HL-60 (cell line): ENCODE data around the gene TP73.

Source experiments
- DNase-seq, 2 experiments: peaks; one replicate each; pipeline ENCODE4 v3.0.0-alpha.2; 2010 to 2020; ENCODE audit warnings: low read depth in 1 of 2, low spot score in 1 of 2
- H3K27ac ChIP-seq: fragments of 250-450 bp; sonication (Bioruptor Pico); replicated peaks from 2 replicates; pipeline ENCODE4 v1.5.1; 2020; ENCODE audit warnings: mild to moderate bottlenecking, moderate library complexity
- H3K27me3 ChIP-seq: fragments of 250-450 bp; sonication (Bioruptor Pico); 2 replicates; pipeline ENCODE4 v1.5.1; 2021; ENCODE audit warnings: mild to moderate bottlenecking, moderate library complexity; ENCODE audit not compliant: insufficient read depth, poor library complexity, severe bottlenecking
- H3K4me3 ChIP-seq: replicated peaks from 2 replicates; pipeline ENCODE4 v1.5.1; 2011; ENCODE audit warnings: mild to moderate bottlenecking, control low read depth, low read length; ENCODE audit not compliant: insufficient read depth
- CTCF ChIP-seq: IDR thresholded peaks from one replicate; pipeline ENCODE4 v1.5.1; 2011; ENCODE audit warnings: low read length, control low read depth, inconsistent platforms; ENCODE audit not compliant: insufficient read depth
- GABPA ChIP-seq: IDR thresholded peaks from 2 replicates; pipeline ENCODE4 v1.6.1; 2012; ENCODE audit warnings: low read depth
- POLR2AphosphoS5 ChIP-seq: IDR thresholded peaks from 2 replicates; pipeline ENCODE4 v1.6.1; 2012; ENCODE audit warnings: low read depth
- REST ChIP-seq: IDR thresholded peaks from 2 replicates; pipeline ENCODE4 v1.6.1; 2012; ENCODE audit warnings: low read depth; ENCODE audit not compliant: insufficient replicate concordance
- SPI1 ChIP-seq: IDR thresholded peaks from 2 replicates; pipeline ENCODE4 v1.6.1; 2012; ENCODE audit warnings: low read depth, mild to moderate bottlenecking, borderline replicate concordance

The TP73 gene

DNA sequence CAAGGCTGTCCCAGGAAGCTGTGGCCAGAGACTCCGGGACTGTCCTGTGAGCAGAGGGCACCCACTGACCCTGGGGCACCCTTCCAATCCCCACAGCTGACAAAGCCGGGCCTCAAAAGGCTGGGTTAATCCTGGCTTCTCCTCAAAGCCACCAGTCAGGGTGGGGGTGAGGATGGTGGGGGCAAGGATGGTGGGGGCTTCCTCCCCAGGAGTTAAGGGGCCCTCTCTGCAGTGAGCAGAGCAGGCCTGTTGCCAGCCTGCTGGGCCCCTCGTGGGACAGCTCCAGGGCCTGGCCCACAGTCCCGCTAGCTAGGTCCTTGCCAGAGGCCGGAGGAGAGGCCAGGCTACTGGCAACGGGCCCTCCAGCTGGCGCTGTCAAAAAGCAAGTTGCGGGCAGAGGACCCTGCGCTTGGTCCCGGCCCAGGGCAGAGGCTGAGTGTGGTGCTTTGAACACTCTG, 62.0 kb downstream of the TP73 start:
- DNase-seq: no peak
- Histone ChIP-seq H3K4me3 (no peak overlapping the region), H3K27ac (no peak overlapping the region), H3K27me3 (peaks cover 5% of the 10 kb centered on the region)
- TF ChIP-seq REST (no peak), POLR2AphosphoS5 (no peak), SPI1 (no peak), GABPA (no peak), CTCF (no peak)

- DNase-seq: no peak
- Histone ChIP-seq H3K4me3 (no peak overlapping the region), H3K27me3 (peaks cover under 1% of the 10 kb centered on the region), H3K27ac (no peak overlapping the region)
- TF ChIP-seq GABPA (no peak), REST (peak; percentile 67)
These were observed 62.5 kb downstream of the TP73 start for GRCh38 chr1:3714814-3715213.

DNA sequence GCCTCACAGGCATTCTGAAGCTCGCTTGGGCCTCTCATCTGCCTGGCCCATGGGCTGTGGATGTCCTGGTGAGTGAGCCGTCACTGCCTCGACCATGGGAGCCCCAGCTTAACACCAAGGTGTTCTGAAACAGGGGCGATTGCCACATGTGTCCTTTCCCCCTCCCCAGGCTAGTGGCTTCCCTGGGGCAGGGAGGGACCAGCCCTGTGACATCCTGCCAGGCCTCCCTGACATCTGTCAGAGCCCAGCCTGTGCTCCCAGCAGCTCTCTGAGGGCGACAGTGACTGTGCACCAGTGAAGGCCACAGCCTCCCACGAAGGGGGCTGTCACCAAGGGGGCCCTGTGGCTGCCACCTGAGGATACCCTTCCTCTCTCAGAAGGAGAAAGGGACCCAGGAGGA, 64.0 kb downstream of the TP73 start:
- TF ChIP-seq POLR2AphosphoS5 (peak; percentile 32; the same call in 1 of the 2 replicates), SPI1 (no peak)
- no peak overlapping the region for H3K4me3 ChIP-seq
- H3K27ac ChIP-seq: peak overlapping the region; percentile 65
- H3K27me3 ChIP-seq: no peaks in the 10 kb centered on the region
- peak in 1 of 2 experiments; percentile 13 for DNase-seq

GRCh38 chr1:3717041-3717714, 64.9 kb downstream of the TP73 start:
- peak; percentile 60; the same call in 1 of the 2 replicates for TF ChIP-seq SPI1
- no peak for TF ChIP-seq REST
- no peak for TF ChIP-seq GABPA
- TF ChIP-seq POLR2AphosphoS5: no peak; the same call in 1 of the 2 replicates
- TF ChIP-seq CTCF: no peak
- peak; percentile 21 to 54 for DNase-seq
- Histone ChIP-seq H3K4me3 (peak overlapping the region; percentile 30), H3K27ac (peak overlapping the region; percentile 65), H3K27me3 (no peaks in the 10 kb centered on the region)
